ENCODE results near the gene CFAP299.

GRCh38 chr4:80731436-80731835 lies 395.9 kb downstream of the CFAP299 start:
- TF ChIP-seq CTCF (IDR thresholded peaks at IDR 0.05; ENCODE audit: control extremely low read depth in 1 of 3, insufficient read depth in 1 of 3, low read depth in 1 of 3, low read length in 3 of 3) = no peak
- no peak for TF ChIP-seq KDM1A (IDR thresholded peaks at IDR 0.05; ENCODE audit: borderline replicate concordance, low read length)
- TF ChIP-seq TAF1 (IDR thresholded peaks at IDR 0.05; ENCODE audit: low read depth, low read length) = no peak
- no peak for TF ChIP-seq RBBP5 (IDR thresholded peaks at IDR 0.05; ENCODE audit: borderline replicate concordance, low read depth, low read length)
- TF ChIP-seq, protein P1, sequence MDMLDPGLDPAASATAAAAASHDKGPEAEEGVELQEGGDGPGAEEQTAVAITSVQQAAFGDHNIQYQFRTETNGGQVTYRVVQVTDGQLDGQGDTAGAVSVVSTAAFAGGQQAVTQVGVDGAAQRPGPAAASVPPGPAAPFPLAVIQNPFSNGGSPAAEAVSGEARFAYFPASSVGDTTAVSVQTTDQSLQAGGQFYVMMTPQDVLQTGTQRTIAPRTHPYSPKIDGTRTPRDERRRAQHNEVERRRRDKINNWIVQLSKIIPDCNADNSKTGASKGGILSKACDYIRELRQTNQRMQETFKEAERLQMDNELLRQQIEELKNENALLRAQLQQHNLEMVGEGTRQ (IDR thresholded peaks at IDR 0.05; ENCODE audit: low read length) = no peak
- no peak for TF ChIP-seq MAFK (IDR thresholded peaks at IDR 0.05; ENCODE audit: low read depth, low read length)
- TF ChIP-seq POLR2AphosphoS5 (IDR thresholded peaks at IDR 0.05; ENCODE audit: low read depth, low read length) = no peak
- TF ChIP-seq SUZ12 (IDR thresholded peaks at IDR 0.05; ENCODE audit: low read length) = no peak
- no peak for TF ChIP-seq CHD1 (IDR thresholded peaks at IDR 0.05; ENCODE audit: low read depth, low read length)
- TF ChIP-seq POLR2A (IDR thresholded peaks at IDR 0.05; ENCODE audit: control extremely low read depth in 1 of 2, low read depth in 2 of 2, low read length in 2 of 2) = no peak
